Thymus (tissue), 11 donors: ENCODE data around the gene HBA1. TPM values are rescaled to one million over a fixed set of nuclear protein-coding genes. Genes with fewer than 3 reads are reported as not detected.
"Not testable (repeated sequence)": the region's sequence is repeated elsewhere in the genome, so short reads cannot be mapped to it uniquely, and the experiment has no call there.

ENCODE experiments used
- DNase-seq, 9 donors: peaks; one replicate each; pipeline ENCODE4 v3.0.0-alpha.2; 2013; ENCODE audit warnings: low spot score in 9 of 9, low read depth in 6 of 9, missing footprints in 1 of 9
- H3K27ac ChIP-seq, 2 donors: one replicate each; pipeline ENCODE4 v1.5.1; 2013; ENCODE audit warnings: control low read depth in 1 of 2, low read depth in 1 of 2, low read length in 1 of 2, mild to moderate bottlenecking in 1 of 2, moderate library complexity in 1 of 2
- H3K27me3 ChIP-seq, 2 donors: one replicate each; pipeline ENCODE4 v1.5.1; 2013; ENCODE audit warnings: low read length in 1 of 2; ENCODE audit not compliant: control insufficient read depth in 2 of 2, insufficient read depth in 1 of 2
- H3K36me3 ChIP-seq, 2 donors: one replicate each; pipeline ENCODE4 v1.5.1; 2013; ENCODE audit warnings: low read length in 1 of 2, mild to moderate bottlenecking in 1 of 2, moderate library complexity in 1 of 2; ENCODE audit not compliant: control insufficient read depth in 2 of 2, insufficient read depth in 2 of 2
- H3K4me1 ChIP-seq, 2 donors: one replicate each; pipeline ENCODE4 v1.5.1; 2013; ENCODE audit warnings: low read length in 2 of 2; ENCODE audit not compliant: control insufficient read depth in 2 of 2, insufficient read depth in 2 of 2
- H3K4me3 ChIP-seq, 2 donors: one replicate each; pipeline ENCODE4 v1.5.1; 2013; ENCODE audit warnings: low read length in 2 of 2, control low read depth in 1 of 2, mild to moderate bottlenecking in 1 of 2
- H3K9me3 ChIP-seq, 2 donors: one replicate each; pipeline ENCODE4 v1.5.1; 2013; ENCODE audit warnings: low read length in 1 of 2, mild to moderate bottlenecking in 1 of 2; ENCODE audit not compliant: control insufficient read depth in 2 of 2, insufficient read depth in 1 of 2
- WGBS: extraction: QIAGEN DNeasy Blood & Tissue Kit; methylation state at CpG from one replicate; pipeline ENCODE4 v1.1.7; 2013; 5-methylcytosine and 5-hydroxymethylcytosine counted together
- polyA plus RNA-seq: library from polyadenylated mRNA; stranded (reverse); fragments of 200-250 nt; gene quantifications from one replicate; pipeline ENCODE4 v1.2.3, GENCODE V29; 2013
- total RNA-seq: library from RNA; stranded (reverse); fragments of 120-200 nt; gene quantifications from one replicate; pipeline ENCODE4 v1.2.4, GENCODE V29; 2013
- donor health status: healthy.

Gene HBA1
- total and polyA plus RNA-seq, 2 donors = 9.9 to 222 TPM

- 54% methylated on average over 3 of the region's 3 CpGs for WGBS
- Histone ChIP-seq H3K27me3 (peaks cover 51 to 75% of the 10 kb centered on the region in 2 donors), H3K4me3 (no peak overlapping the region), H3K36me3 (no peaks in the 10 kb centered on the region), H3K27ac (no peak overlapping the region), H3K4me1 (peaks cover 0 to 8% of the 10 kb centered on the region in 2 donors), H3K9me3 (peaks cover 1 to 17% of the 10 kb centered on the region in 2 donors)
- DNase-seq = no peak
Observed at GRCh38 chr16:169014-169413, 7.5 kb upstream of the HBA1 start.

DNA sequence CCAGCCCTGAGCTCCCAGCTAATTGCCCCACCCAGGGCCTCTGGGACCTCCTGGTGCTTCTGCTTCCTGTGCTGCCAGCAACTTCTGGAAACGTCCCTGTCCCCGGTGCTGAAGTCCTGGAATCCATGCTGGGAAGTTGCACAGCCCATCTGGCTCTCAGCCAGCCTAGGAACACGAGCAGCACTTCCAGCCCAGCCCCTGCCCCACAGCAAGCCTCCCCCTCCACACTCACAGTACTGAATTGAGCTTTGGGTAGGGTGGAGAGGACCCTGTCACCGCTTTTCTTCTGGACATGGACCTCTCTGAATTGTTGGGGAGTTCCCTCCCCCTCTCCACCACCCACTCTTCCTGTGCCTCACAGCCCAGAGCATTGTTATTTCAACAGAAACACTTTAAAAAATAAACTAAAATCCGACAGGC lies 6.4 kb upstream of the HBA1 start:
- Histone ChIP-seq H3K27me3 (peaks cover 56 to 81% of the 10 kb centered on the region in 2 donors), H3K9me3 (peaks cover 1 to 15% of the 10 kb centered on the region in 2 donors)
- H3K27ac ChIP-seq, H3K36me3 ChIP-seq, H3K4me1 ChIP-seq, DNase-seq, H3K4me3 ChIP-seq: not testable (repeated sequence)
- WGBS = 6% methylated on average over 5 of the region's 5 CpGs

DNA sequence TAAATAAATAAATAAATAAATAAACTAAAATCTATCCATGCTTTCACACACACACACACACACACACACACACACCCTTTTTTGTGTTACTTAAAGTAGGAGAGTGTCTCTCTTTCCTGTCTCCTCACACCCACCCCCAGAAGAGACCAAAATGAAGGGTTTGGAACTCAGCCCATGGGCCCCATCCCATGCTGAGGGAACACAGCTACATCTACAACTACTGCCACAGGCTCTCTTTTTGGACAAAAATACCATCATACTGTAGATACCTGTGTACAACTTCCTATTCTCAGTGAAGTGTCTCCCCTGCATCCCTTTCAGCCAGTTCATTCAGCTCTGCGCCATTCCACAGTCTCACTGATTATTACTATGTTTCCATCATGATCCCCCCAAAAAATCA lies 5.7 kb upstream of the HBA1 start:
- no peak for DNase-seq
- Histone ChIP-seq H3K9me3 (peaks cover 0 to 8% of the 10 kb centered on the region in 2 donors), H3K36me3 (no peaks in the 10 kb centered on the region), H3K27ac (no peak overlapping the region), H3K4me1 (no peaks in the 10 kb centered on the region), H3K4me3 (no peak overlapping the region), H3K27me3 (peaks cover 55 to 80% of the 10 kb centered on the region in 2 donors)
- 42% methylated on average over 1 of the region's 1 CpG for WGBS

DNA sequence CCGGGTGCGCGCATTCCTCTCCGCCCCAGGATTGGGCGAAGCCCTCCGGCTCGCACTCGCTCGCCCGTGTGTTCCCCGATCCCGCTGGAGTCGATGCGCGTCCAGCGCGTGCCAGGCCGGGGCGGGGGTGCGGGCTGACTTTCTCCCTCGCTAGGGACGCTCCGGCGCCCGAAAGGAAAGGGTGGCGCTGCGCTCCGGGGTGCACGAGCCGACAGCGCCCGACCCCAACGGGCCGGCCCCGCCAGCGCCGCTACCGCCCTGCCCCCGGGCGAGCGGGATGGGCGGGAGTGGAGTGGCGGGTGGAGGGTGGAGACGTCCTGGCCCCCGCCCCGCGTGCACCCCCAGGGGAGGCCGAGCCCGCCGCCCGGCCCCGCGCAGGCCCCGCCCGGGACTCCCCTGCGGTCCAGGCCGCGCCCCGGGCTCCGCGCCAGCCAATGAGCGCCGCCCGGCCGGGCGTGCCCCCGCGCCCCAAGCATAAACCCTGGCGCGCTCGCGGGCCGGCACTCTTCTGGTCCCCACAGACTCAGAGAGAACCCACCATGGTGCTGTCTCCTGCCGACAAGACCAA lies 4.0 kb upstream of the HBA1 start, which contains the start of gene HBA2:
Gene HBA2 (plus strand): TSS at position 503 of the 568 bp plus-strand sequence. CDS start 37 bp downstream, at position 540.
- H3K4me1 ChIP-seq, DNase-seq, H3K4me3 ChIP-seq, H3K36me3 ChIP-seq, H3K27ac ChIP-seq, H3K9me3 ChIP-seq: not testable (repeated sequence)
- WGBS = no CpG with 5 or more reads among the region's 74 CpGs
- peaks cover 40 to 73% of the 10 kb centered on the region in 2 donors for H3K27me3 ChIP-seq

DNA sequence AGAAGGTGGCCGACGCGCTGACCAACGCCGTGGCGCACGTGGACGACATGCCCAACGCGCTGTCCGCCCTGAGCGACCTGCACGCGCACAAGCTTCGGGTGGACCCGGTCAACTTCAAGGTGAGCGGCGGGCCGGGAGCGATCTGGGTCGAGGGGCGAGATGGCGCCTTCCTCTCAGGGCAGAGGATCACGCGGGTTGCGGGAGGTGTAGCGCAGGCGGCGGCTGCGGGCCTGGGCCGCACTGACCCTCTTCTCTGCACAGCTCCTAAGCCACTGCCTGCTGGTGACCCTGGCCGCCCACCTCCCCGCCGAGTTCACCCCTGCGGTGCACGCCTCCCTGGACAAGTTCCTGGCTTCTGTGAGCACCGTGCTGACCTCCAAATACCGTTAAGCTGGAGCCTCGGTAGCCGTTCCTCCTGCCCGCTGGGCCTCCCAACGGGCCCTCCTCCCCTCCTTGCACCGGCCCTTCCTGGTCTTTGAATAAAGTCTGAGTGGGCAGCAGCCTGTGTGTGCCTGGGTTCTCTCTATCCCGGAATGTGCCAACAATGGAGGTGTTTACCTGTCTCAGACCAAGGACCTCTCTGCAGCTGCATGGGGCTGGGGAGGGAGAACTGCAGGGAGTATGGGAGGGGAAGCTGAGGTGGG lies 3.1 kb upstream of the HBA1 start:
- not testable (repeated sequence) for H3K9me3 ChIP-seq, H3K4me1 ChIP-seq, DNase-seq, H3K4me3 ChIP-seq, H3K36me3 ChIP-seq, H3K27ac ChIP-seq
- WGBS = 14% methylated on average over 29 of the region's 44 CpGs
- peaks cover 42 to 73% of the 10 kb centered on the region in 2 donors for H3K27me3 ChIP-seq

- not testable (repeated sequence) for H3K4me1 ChIP-seq, H3K36me3 ChIP-seq, DNase-seq, H3K27ac ChIP-seq, H3K4me3 ChIP-seq, H3K9me3 ChIP-seq
- peaks cover 45 to 73% of the 10 kb centered on the region in 2 donors for H3K27me3 ChIP-seq
- WGBS = 20% methylated on average over 9 of the region's 13 CpGs
Observed at GRCh38 chr16:173928-174769, 2.3 kb upstream of the HBA1 start.

DNA sequence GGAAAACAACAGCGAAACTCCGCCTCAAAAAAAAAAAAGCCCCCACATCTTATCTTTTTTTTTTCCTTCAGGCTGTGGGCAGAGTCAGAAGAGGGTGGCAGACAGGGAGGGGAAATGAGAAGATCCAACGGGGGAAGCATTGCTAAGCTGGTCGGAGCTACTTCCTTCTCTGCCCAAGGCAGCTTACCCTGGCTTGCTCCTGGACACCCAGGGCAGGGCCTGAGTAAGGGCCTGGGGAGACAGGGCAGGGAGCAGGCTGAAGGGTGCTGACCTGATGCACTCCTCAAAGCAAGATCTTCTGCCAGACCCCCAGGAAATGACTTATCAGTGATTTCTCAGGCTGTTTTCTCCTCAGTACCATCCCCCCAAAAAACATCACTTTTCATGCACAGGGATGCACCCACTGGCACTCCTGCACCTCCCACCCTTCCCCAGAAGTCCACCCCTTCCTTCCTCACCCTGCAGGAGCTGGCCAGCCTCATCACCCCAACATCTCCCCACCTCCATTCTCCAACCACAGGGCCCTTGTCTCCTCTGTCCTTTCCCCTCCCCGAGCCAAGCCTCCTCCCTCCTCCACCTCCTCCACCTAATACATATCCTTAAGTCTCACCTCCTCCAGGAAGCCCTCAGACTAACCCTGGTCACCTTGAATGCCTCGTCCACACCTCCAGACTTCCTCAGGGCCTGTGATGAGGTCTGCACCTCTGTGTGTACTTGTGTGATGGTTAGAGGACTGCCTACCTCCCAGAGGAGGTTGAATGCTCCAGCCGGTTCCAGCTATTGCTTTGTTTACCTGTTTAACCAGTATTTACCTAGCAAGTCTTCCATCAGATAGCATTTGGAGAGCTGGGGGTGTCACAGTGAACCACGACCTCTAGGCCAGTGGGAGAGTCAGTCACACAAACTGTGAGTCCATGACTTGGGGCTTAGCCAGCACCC lies 1.2 kb upstream of the HBA1 start:
- Histone ChIP-seq H3K36me3 (no peaks in the 10 kb centered on the region), H3K9me3 (no peaks in the 10 kb centered on the region), H3K4me1 (peaks cover 2% of the 10 kb centered on the region in 2 donors), H3K27ac (no peak overlapping the region), H3K27me3 (peaks cover 50 to 75% of the 10 kb centered on the region in 2 donors), H3K4me3 (no peak overlapping the region)
- WGBS = 17% methylated on average over 8 of the region's 8 CpGs
- no peak for DNase-seq

DNA sequence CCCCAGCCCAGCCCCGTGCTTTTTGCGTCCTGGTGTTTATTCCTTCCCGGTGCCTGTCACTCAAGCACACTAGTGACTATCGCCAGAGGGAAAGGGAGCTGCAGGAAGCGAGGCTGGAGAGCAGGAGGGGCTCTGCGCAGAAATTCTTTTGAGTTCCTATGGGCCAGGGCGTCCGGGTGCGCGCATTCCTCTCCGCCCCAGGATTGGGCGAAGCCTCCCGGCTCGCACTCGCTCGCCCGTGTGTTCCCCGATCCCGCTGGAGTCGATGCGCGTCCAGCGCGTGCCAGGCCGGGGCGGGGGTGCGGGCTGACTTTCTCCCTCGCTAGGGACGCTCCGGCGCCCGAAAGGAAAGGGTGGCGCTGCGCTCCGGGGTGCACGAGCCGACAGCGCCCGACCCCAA lies 474 bp upstream of the HBA1 start:
- H3K4me1 ChIP-seq, H3K9me3 ChIP-seq, H3K27ac ChIP-seq, H3K36me3 ChIP-seq, DNase-seq, H3K4me3 ChIP-seq: not testable (repeated sequence)
- 4% methylated on average over 25 of the region's 39 CpGs for WGBS
- peaks cover 54 to 75% of the 10 kb centered on the region in 2 donors for H3K27me3 ChIP-seq
